H9 (cell line): ENCODE data around the gene PIGS. TPM values are rescaled to one million over a fixed set of nuclear protein-coding genes. Genes with fewer than 3 reads are reported as not detected.

ENCODE experiments used
- DNase-seq: peaks from one replicate; pipeline ENCODE4 v3.0.0-alpha.2; 2017
- H2AFZ ChIP-seq: one replicate; pipeline ENCODE4 v1.6.1; 2013; ENCODE audit warnings: mild to moderate bottlenecking, low read length, control low read depth, moderate library complexity
- H2AK5ac ChIP-seq: 2 replicates; pipeline ENCODE4 v1.6.1; 2013; ENCODE audit warnings: low read length, control low read depth, mixed read lengths; ENCODE audit not compliant: insufficient read length
- H2BK120ac ChIP-seq: one replicate; pipeline ENCODE4 v1.6.1; 2013; ENCODE audit warnings: low read depth, mild to moderate bottlenecking, low read length, control low read depth, inconsistent platforms; ENCODE audit not compliant: poor library complexity, severe bottlenecking
- H2BK12ac ChIP-seq: 2 replicates; pipeline ENCODE4 v1.6.1; 2013; ENCODE audit warnings: low read length, control low read depth, mixed read lengths, low read depth; ENCODE audit not compliant: insufficient read length
- H2BK15ac ChIP-seq: 2 replicates; pipeline ENCODE4 v1.6.1; 2013; ENCODE audit warnings: low read depth, low read length, control low read depth
- H2BK20ac ChIP-seq: one replicate; pipeline ENCODE4 v1.6.1; 2013; ENCODE audit warnings: low read depth, mild to moderate bottlenecking, low read length, control low read depth, inconsistent platforms; ENCODE audit not compliant: poor library complexity, severe bottlenecking
- H2BK5ac ChIP-seq: 2 replicates; pipeline ENCODE4 v1.6.1; 2013; ENCODE audit warnings: low read length, control low read depth, mixed read lengths; ENCODE audit not compliant: insufficient read length
- H3K14ac ChIP-seq: 2 replicates; pipeline ENCODE4 v1.6.1; 2013; ENCODE audit warnings: low read length, control low read depth; ENCODE audit not compliant: insufficient read depth
- H3K18ac ChIP-seq: 2 replicates; pipeline ENCODE4 v1.6.1; 2013; ENCODE audit warnings: low read depth, mild to moderate bottlenecking, mixed read lengths, low read length, control low read depth; ENCODE audit not compliant: insufficient read length
- H3K23ac ChIP-seq: 2 replicates; pipeline ENCODE4 v1.6.1; 2013; ENCODE audit warnings: low read length, control low read depth, mixed read lengths, low read depth; ENCODE audit not compliant: insufficient read length
- H3K23me2 ChIP-seq: 2 replicates; pipeline ENCODE4 v1.6.1; 2013; ENCODE audit warnings: low read depth, mild to moderate bottlenecking, mixed read lengths, low read length, control low read depth; ENCODE audit not compliant: insufficient read length, poor library complexity, severe bottlenecking
- H3K27ac ChIP-seq: 2 replicates; pipeline ENCODE4 v1.5.1; 2013; ENCODE audit warnings: low read length, control low read depth, mixed read lengths, low read depth; ENCODE audit not compliant: insufficient read length
- H3K27me3 ChIP-seq: 2 replicates; pipeline ENCODE4 v1.6.1; 2013; ENCODE audit warnings: low read length, control low read depth, inconsistent platforms; ENCODE audit not compliant: insufficient read depth
- H3K4ac ChIP-seq: 2 replicates; pipeline ENCODE4 v1.6.1; 2013; ENCODE audit warnings: low read depth, mild to moderate bottlenecking, control low read depth, inconsistent platforms, low read length, moderate library complexity
- H3K4me1 ChIP-seq: 2 replicates; pipeline ENCODE4 v1.6.1; 2013; ENCODE audit warnings: low read length, control low read depth, inconsistent platforms; ENCODE audit not compliant: insufficient read depth
- H3K4me2 ChIP-seq: 2 replicates; pipeline ENCODE4 v1.6.1; 2013; ENCODE audit warnings: low read length, control low read depth, mixed read lengths; ENCODE audit not compliant: insufficient read length, insufficient read depth
- H3K56ac ChIP-seq: 2 replicates; pipeline ENCODE4 v1.6.1; 2013; ENCODE audit warnings: low read depth, mild to moderate bottlenecking, mixed read lengths, low read length, control low read depth; ENCODE audit not compliant: insufficient read length
- H3K79me1 ChIP-seq: 2 replicates; pipeline ENCODE4 v1.6.1; 2013; ENCODE audit warnings: low read depth, mild to moderate bottlenecking, moderate library complexity, low read length, control low read depth, inconsistent platforms; ENCODE audit not compliant: insufficient read depth, poor library complexity, severe bottlenecking
- H3K79me2 ChIP-seq: 2 replicates; pipeline ENCODE4 v1.6.1; 2013; ENCODE audit warnings: low read length, control low read depth, inconsistent platforms; ENCODE audit not compliant: insufficient read depth
- H3K9ac ChIP-seq: 2 replicates; pipeline ENCODE4 v1.6.1; 2013; ENCODE audit warnings: low read length, control low read depth, mixed read lengths; ENCODE audit not compliant: insufficient read length; ENCODE audit errors: extremely low read depth
- H3K9me3 ChIP-seq: one replicate; pipeline ENCODE4 v1.6.1; 2013; ENCODE audit warnings: low read depth, low read length, inconsistent platforms; ENCODE audit not compliant: control insufficient read depth
- H3T11ph ChIP-seq: one replicate; pipeline ENCODE4 v1.6.1; 2013; ENCODE audit warnings: mild to moderate bottlenecking, low read length, control low read depth, inconsistent platforms
- H4K20me1 ChIP-seq: one replicate; pipeline ENCODE4 v1.6.1; 2013; ENCODE audit not compliant: control insufficient read depth, insufficient read length, insufficient read depth
- H4K5ac ChIP-seq: 2 replicates; pipeline ENCODE4 v1.6.1; 2013; ENCODE audit warnings: low read depth, mild to moderate bottlenecking, mixed read lengths, low read length, control low read depth; ENCODE audit not compliant: insufficient read length
- H4K8ac ChIP-seq: replicated peaks from 2 replicates; pipeline ENCODE4 v1.6.1; 2013; ENCODE audit warnings: low read length, control low read depth, mixed read lengths, low read depth; ENCODE audit not compliant: insufficient read length
- H4K91ac ChIP-seq: 2 replicates; pipeline ENCODE4 v1.6.1; 2013; ENCODE audit warnings: low read depth, mild to moderate bottlenecking, moderate library complexity, mixed read lengths, low read length, control low read depth; ENCODE audit not compliant: insufficient read length
- H3K27ac Mint-ChIP-seq, 3 experiments: 2 replicates in 2 of 3; 3 replicates in 1 of 3; pipeline ENCODE4 v1.8.0; 2020 to 2021; ENCODE audit warnings: mixed read lengths in 3 of 3, mild to moderate bottlenecking in 1 of 3, moderate library complexity in 1 of 3
- H3K27me3 Mint-ChIP-seq: 2 replicates; pipeline ENCODE4 v1.8.0; 2021; ENCODE audit warnings: low read depth, mild to moderate bottlenecking, moderate library complexity, mixed read lengths
- H3K36me3 Mint-ChIP-seq, 3 experiments: 2 replicates in 2 of 3; 3 replicates in 1 of 3; pipeline ENCODE4 v1.8.0; 2020 to 2021; ENCODE audit warnings: low read depth in 3 of 3, mixed read lengths in 3 of 3; ENCODE audit not compliant: insufficient read depth in 1 of 3
- H3K4me1 Mint-ChIP-seq, 2 experiments: 2 replicates each; pipeline ENCODE4 v1.8.0; 2020; ENCODE audit warnings: mixed read lengths in 2 of 2
- H3K4me3 Mint-ChIP-seq, 2 experiments: 2 replicates in 1 of 2; 3 replicates in 1 of 2; pipeline ENCODE4 v1.8.0; 2020 to 2021; ENCODE audit warnings: mild to moderate bottlenecking in 2 of 2, mixed read lengths in 2 of 2, moderate library complexity in 1 of 2
- H3K9me3 Mint-ChIP-seq, 2 experiments: 2 replicates in 1 of 2; 3 replicates in 1 of 2; pipeline ENCODE4 v1.8.0; 2020; ENCODE audit warnings: mild to moderate bottlenecking in 2 of 2, mixed read lengths in 2 of 2, moderate library complexity in 1 of 2
- CTCF ChIP-seq: fragments of 200-600 bp; sonication (generic); conservative IDR thresholded peaks from 3 replicates; pipeline ENCODE4 v1.8.0; 2021; ENCODE audit warnings: antibody characterized with exemption, mild to moderate bottlenecking
- WGBS: extraction: QIAGEN DNeasy Blood & Tissue Kit; methylation state at CpG from one replicate; pipeline ENCODE4 v1.1.7; 2013; ENCODE audit warnings: missing lambda C conversion rate, low lambda C conversion rate, mixed read lengths; ENCODE audit not compliant: insufficient read length; ENCODE audit errors: extremely low coverage; 5-methylcytosine and 5-hydroxymethylcytosine counted together
- total RNA-seq: library from RNA; stranded (reverse); gene quantifications from 2 replicates; pipeline ENCODE4 v1.2.1, GENCODE V29; 2021

Gene PIGS
- total RNA-seq, 1 experiment from 2014 or later: 45.8 TPM

DNA sequence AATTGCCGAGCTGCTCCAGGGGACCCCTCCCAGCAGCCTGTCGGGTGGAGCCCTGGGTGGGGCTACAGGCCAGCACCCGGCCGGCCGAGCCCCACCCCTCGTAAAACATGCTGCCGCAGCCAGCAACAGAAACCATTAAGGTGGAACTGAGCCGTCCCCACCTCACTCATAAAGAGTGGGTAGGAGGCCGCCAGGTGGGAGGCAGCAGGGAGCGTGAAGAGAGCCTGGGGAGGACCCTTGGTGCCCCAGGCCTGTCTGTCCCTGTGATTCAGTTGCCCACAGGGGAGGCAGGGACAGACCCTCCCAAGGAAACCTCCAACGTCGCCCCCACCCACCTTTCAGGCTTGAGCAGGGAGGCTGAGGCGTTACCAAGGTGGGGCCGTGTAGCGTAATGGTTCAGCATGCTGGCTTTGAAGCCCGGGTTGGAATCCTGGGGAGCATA, 56.7 kb downstream of the PIGS start:
- Mint-ChIP-seq H3K4me3 (no peak overlapping the region), H3K36me3 (no peaks in the 10 kb centered on the region), H3K4me1 (peaks cover 4 to 7% of the 10 kb centered on the region in 2 experiments; a peak in 1 of 4 replicates), H3K27ac (no peak overlapping the region), H3K9me3 (peaks cover 2 to 5% of the 10 kb centered on the region in 2 experiments; a peak in 2 of 5 replicates), H3K27me3 (peaks cover 29% of the 10 kb centered on the region)
- Histone ChIP-seq H2BK5ac (no peak overlapping the region), H3K14ac (no peak overlapping the region), H4K5ac (no peak overlapping the region), H2AK5ac (no peak overlapping the region), H3K9me3 (no peaks in the 10 kb centered on the region), H3K79me1 (no peaks in the 10 kb centered on the region), H3K79me2 (no peaks in the 10 kb centered on the region), H3K18ac (no peak overlapping the region), H4K20me1 (no peaks in the 10 kb centered on the region), H3K9ac (no peak overlapping the region), H3K4ac (no peak overlapping the region), H3K4me1 (no peaks in the 10 kb centered on the region), H4K91ac (no peak overlapping the region), H3K56ac (no peak overlapping the region), H2AFZ (no peak overlapping the region), H3K27me3 (no peaks in the 10 kb centered on the region), H3K23ac (no peak overlapping the region), H2BK15ac (no peak overlapping the region), H4K8ac (no peak overlapping the region), H2BK20ac (no peak overlapping the region), H2BK120ac (no peak overlapping the region), H2BK12ac (no peak overlapping the region), H3K23me2 (no peaks in the 10 kb centered on the region), H3K27ac (no peak overlapping the region), H3K4me2 (no peak overlapping the region), H3T11ph (no peak overlapping the region)
- no CpG with 5 or more reads among the region's 16 CpGs for WGBS
- DNase-seq: no peak
- no peak for TF ChIP-seq CTCF
